Neural progenitor cell (in vitro differentiated cells): ENCODE data around the gene SOST. TPM values are rescaled to one million over a fixed set of nuclear protein-coding genes. Genes with fewer than 3 reads are reported as not detected.

ENCODE experiments used
- DNase-seq: peaks from one replicate; pipeline ENCODE4 v3.0.0-alpha.2; 2016; ENCODE audit warnings: low spot score
- H2AFZ ChIP-seq: fragments of 200-600 bp; sonication (generic); replicated peaks from 2 replicates; pipeline ENCODE4 v1.6.1; 2016; ENCODE audit warnings: antibody characterized with exemption
- H3F3A ChIP-seq: fragments of 200-600 bp; sonication (generic); 2 replicates; pipeline ENCODE4 v1.6.1; 2016; ENCODE audit warnings: antibody characterized with exemption, low read depth
- H3K27ac ChIP-seq: fragments of 200-600 bp; sonication (generic); 2 replicates; pipeline ENCODE4 v1.5.1; 2016; ENCODE audit warnings: mild to moderate bottlenecking
- H3K27me3 ChIP-seq: fragments of 200-600 bp; sonication (generic); 2 replicates; pipeline ENCODE4 v1.6.1; 2016; ENCODE audit warnings: mild to moderate bottlenecking, moderate library complexity
- H3K36me3 ChIP-seq: fragments of 200-600 bp; sonication (generic); 2 replicates; pipeline ENCODE4 v1.5.1; 2016
- H3K4me1 ChIP-seq: fragments of 200-600 bp; sonication (generic); 2 replicates; pipeline ENCODE4 v1.6.1; 2016; ENCODE audit warnings: mixed run types
- H3K4me2 ChIP-seq: fragments of 200-600 bp; sonication (generic); 2 replicates; pipeline ENCODE4 v1.6.1; 2016
- H3K4me3 ChIP-seq: fragments of 200-600 bp; sonication (generic); 2 replicates; pipeline ENCODE4 v1.5.1; 2016
- H3K79me2 ChIP-seq: fragments of 200-600 bp; sonication (generic); 2 replicates; pipeline ENCODE4 v1.6.1; 2016; ENCODE audit warnings: low read depth
- H3K9ac ChIP-seq: fragments of 200-600 bp; sonication (generic); 2 replicates; pipeline ENCODE4 v1.6.1; 2016
- H3K9me3 ChIP-seq: fragments of 200-600 bp; sonication (generic); 2 replicates; pipeline ENCODE4 v1.5.1; 2016; ENCODE audit warnings: low read depth
- H4K20me1 ChIP-seq: fragments of 200-600 bp; sonication (generic); 2 replicates; pipeline ENCODE4 v1.6.1; 2016; ENCODE audit warnings: low read depth
- H3K27ac Mint-ChIP-seq: 3 replicates; pipeline ENCODE4 v1.8.0; 2021; ENCODE audit warnings: mixed read lengths
- H3K27me3 Mint-ChIP-seq: 2 replicates; pipeline ENCODE4 v1.8.0; 2022; ENCODE audit warnings: low read depth, mild to moderate bottlenecking, inconsistent platforms, moderate library complexity, mixed read lengths; ENCODE audit not compliant: insufficient read depth
- H3K36me3 Mint-ChIP-seq: 3 replicates; pipeline ENCODE4 v1.8.0; 2021; ENCODE audit warnings: mixed read lengths
- H3K4me1 Mint-ChIP-seq: 3 replicates; pipeline ENCODE4 v1.8.0; 2021; ENCODE audit warnings: mixed read lengths
- H3K4me3 Mint-ChIP-seq: 3 replicates; pipeline ENCODE4 v1.8.0; 2021; ENCODE audit warnings: mild to moderate bottlenecking, moderate library complexity, mixed read lengths
- H3K9me3 Mint-ChIP-seq: 3 replicates; pipeline ENCODE4 v1.8.0; 2020; ENCODE audit warnings: mixed read lengths
- EZH2 ChIP-seq: fragments of 200-600 bp; sonication (generic); IDR thresholded peaks from 2 replicates; pipeline ENCODE4 v1.6.1; 2017; ENCODE audit warnings: antibody characterized with exemption, mild to moderate bottlenecking, moderate library complexity
- EZH2phosphoT487 ChIP-seq: fragments of 200-600 bp; sonication (generic); IDR thresholded peaks from 2 replicates; pipeline ENCODE4 v1.6.1; 2017; ENCODE audit warnings: antibody characterized with exemption
- total RNA-seq: library from RNA; depleted of rRNA; stranded (reverse); fragments of >200 nt; gene quantifications from 2 replicates; pipeline ENCODE4 v1.2.3, GENCODE V29; 2015; ENCODE audit warnings: low replicate concordance
- TF ChIP-seq, protein P1 (sequence below): fragments of 200-600 bp; sonication (generic); IDR thresholded peaks from 2 replicates; pipeline ENCODE4 v1.5.1; 2017; ENCODE audit warnings: antibody characterized with exemption, mild to moderate bottlenecking

SOST gene
- total RNA-seq, 1 donor from 2014 or later = 0.06 TPM

- Mint-ChIP-seq H3K4me1 (peaks cover 12% of the 10 kb centered on the region), H3K27ac (no peak overlapping the region), H3K4me3 (no peak overlapping the region), H3K36me3 (no peaks in the 10 kb centered on the region), H3K27me3 (peaks cover 6% of the 10 kb centered on the region), H3K9me3 (peaks cover 7% of the 10 kb centered on the region)
- no peak overlapping the region for H3K4me3 ChIP-seq
- no peak overlapping the region for H2AFZ ChIP-seq
- H3K9ac ChIP-seq = no peak overlapping the region
- DNase-seq = no peak
- H3K27ac ChIP-seq = no peak overlapping the region
- no peaks in the 10 kb centered on the region for H3K79me2 ChIP-seq
- no peaks in the 10 kb centered on the region for H4K20me1 ChIP-seq
- no peaks in the 10 kb centered on the region for H3K9me3 ChIP-seq
- H3K36me3 ChIP-seq = no peaks in the 10 kb centered on the region
- H3K27me3 ChIP-seq = no peaks in the 10 kb centered on the region
- no peak overlapping the region for H3K4me2 ChIP-seq
- peaks cover 4% of the 10 kb centered on the region for H3K4me1 ChIP-seq
- TF ChIP-seq, protein P1, sequence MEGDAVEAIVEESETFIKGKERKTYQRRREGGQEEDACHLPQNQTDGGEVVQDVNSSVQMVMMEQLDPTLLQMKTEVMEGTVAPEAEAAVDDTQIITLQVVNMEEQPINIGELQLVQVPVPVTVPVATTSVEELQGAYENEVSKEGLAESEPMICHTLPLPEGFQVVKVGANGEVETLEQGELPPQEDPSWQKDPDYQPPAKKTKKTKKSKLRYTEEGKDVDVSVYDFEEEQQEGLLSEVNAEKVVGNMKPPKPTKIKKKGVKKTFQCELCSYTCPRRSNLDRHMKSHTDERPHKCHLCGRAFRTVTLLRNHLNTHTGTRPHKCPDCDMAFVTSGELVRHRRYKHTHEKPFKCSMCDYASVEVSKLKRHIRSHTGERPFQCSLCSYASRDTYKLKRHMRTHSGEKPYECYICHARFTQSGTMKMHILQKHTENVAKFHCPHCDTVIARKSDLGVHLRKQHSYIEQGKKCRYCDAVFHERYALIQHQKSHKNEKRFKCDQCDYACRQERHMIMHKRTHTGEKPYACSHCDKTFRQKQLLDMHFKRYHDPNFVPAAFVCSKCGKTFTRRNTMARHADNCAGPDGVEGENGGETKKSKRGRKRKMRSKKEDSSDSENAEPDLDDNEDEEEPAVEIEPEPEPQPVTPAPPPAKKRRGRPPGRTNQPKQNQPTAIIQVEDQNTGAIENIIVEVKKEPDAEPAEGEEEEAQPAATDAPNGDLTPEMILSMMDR = no peak
- TF ChIP-seq EZH2 = no peak
- no peak for TF ChIP-seq EZH2phosphoT487
- no peaks in the 10 kb centered on the region for H3F3A ChIP-seq
These were observed 24.6 kb downstream of the SOST start for GRCh38 chr17:43733956-43734355.

- no peak overlapping the region for H3K4me2 ChIP-seq
- H3F3A ChIP-seq = no peaks in the 10 kb centered on the region
- no peaks in the 10 kb centered on the region for H3K79me2 ChIP-seq
- Mint-ChIP-seq H3K27me3 (peaks cover 6% of the 10 kb centered on the region), H3K4me3 (no peak overlapping the region), H3K9me3 (peaks cover 7% of the 10 kb centered on the region), H3K36me3 (no peaks in the 10 kb centered on the region), H3K4me1 (peaks cover 12% of the 10 kb centered on the region), H3K27ac (no peak overlapping the region)
- no peaks in the 10 kb centered on the region for H3K9me3 ChIP-seq
- H3K27ac ChIP-seq = no peak overlapping the region
- peaks cover 4% of the 10 kb centered on the region for H3K4me1 ChIP-seq
- no peaks in the 10 kb centered on the region for H4K20me1 ChIP-seq
- no peak for TF ChIP-seq EZH2phosphoT487
- TF ChIP-seq, protein P1 = no peak
- no peak for TF ChIP-seq EZH2
- DNase-seq = no peak
- H3K36me3 ChIP-seq = no peaks in the 10 kb centered on the region
- no peaks in the 10 kb centered on the region for H3K27me3 ChIP-seq
- H2AFZ ChIP-seq = no peak overlapping the region
- H3K9ac ChIP-seq = no peak overlapping the region
- H3K4me3 ChIP-seq = no peak overlapping the region
These were observed 25.6 kb downstream of the SOST start for GRCh38 chr17:43732958-43733357.

DNA sequence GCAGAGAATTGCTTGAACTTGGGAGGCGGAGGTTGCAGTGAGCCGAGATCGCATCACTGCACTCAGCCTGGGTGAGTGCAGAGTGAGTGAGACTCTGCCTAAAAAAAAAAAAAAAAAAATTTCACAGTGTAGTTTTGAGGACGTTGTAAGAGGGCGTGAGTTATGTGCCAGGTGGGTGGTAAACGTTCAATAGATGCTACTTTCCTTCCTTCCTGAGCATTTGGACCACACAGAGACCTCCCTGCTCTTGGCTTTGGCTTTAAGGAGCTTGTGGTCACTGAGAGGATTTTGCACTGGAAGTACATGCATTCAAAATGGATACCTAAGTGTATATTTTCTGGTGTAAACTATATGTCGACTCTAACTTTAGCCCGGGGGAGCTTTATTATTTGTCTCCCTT lies 30.5 kb downstream of the SOST start:
- no peak overlapping the region for H2AFZ ChIP-seq
- no peaks in the 10 kb centered on the region for H3K27me3 ChIP-seq
- Mint-ChIP-seq H3K36me3 (no peaks in the 10 kb centered on the region), H3K4me3 (no peak overlapping the region), H3K27ac (no peak overlapping the region), H3K9me3 (peaks cover 2% of the 10 kb centered on the region), H3K27me3 (peaks cover 3% of the 10 kb centered on the region), H3K4me1 (peaks cover 23% of the 10 kb centered on the region)
- no peak for DNase-seq
- H3K79me2 ChIP-seq = no peaks in the 10 kb centered on the region
- H3K4me3 ChIP-seq = no peak overlapping the region
- H3K9me3 ChIP-seq = no peaks in the 10 kb centered on the region
- H3K4me1 ChIP-seq = no peaks in the 10 kb centered on the region
- H3K36me3 ChIP-seq = no peaks in the 10 kb centered on the region
- H3K9ac ChIP-seq = no peak overlapping the region
- no peak overlapping the region for H3K27ac ChIP-seq
- no peaks in the 10 kb centered on the region for H3F3A ChIP-seq
- TF ChIP-seq, protein P1 = no peak
- TF ChIP-seq EZH2phosphoT487 = no peak
- no peak for TF ChIP-seq EZH2
- no peak overlapping the region for H3K4me2 ChIP-seq
- no peaks in the 10 kb centered on the region for H4K20me1 ChIP-seq
